Fibroblast of skin of left biceps (primary cell): Measurements from ENCODE around the gene PSENEN.
A peak's percentile ranks its signal among the peaks of the same experiment; 100 is the strongest.

Source experiments
- DNase-seq, 2 experiments: peaks; one replicate each; pipeline ENCODE4 v3.0.0-alpha.2; 2013; ENCODE audit warnings: low read depth in 2 of 2

PSENEN gene

DNA sequence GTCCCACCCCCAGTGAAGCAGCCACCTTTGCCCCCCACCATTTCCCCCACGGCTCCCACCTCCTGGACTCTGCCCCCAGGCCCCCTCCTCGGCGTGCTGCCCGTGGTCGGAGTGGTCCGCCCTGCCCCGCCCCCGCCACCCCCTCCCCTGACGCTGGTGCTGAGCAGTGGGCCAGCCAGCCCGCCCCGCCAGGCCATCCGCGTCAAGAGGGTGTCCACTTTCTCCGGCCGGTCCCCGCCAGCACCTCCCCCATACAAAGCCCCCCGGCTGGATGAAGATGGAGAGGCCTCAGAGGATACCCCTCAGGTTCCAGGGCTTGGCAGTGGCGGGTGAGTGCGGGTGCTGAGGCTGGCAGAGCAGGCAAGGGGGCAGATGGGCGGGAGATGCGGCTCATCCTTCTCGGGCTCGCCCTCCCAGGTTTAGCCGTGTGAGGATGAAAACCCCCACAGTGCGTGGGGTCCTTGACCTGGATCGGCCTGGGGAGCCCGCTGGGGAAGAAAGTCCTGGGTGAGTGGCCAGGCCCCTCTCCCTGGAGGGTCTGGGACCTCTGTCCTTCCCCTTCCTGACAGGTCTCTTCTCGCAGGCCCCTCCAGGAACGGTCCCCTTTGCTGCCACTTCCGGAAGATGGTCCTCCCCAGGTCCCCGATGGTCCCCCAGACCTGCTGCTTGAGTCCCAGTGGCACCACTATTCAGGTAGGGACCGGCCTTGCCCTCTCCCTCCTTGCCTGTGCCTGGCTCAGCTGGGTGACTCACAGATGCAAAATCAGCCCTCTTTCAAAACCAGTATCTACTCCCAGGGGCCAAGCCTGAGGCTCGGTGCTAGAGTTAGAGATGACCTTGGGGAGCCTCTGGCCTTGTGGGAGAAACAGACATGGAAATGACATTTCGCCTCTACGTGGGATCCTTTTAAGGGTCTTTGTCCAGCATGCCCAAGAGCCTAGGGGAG is 12.0 kb upstream of the PSENEN start:
- DNase-seq = no peak

- DNase-seq = no peak
These were observed 11.2 kb upstream of the PSENEN start for GRCh38 chr19:35734273-35734672.

- DNase-seq = no peak
These were observed 10.6 kb upstream of the PSENEN start for GRCh38 chr19:35734889-35735288.

DNA sequence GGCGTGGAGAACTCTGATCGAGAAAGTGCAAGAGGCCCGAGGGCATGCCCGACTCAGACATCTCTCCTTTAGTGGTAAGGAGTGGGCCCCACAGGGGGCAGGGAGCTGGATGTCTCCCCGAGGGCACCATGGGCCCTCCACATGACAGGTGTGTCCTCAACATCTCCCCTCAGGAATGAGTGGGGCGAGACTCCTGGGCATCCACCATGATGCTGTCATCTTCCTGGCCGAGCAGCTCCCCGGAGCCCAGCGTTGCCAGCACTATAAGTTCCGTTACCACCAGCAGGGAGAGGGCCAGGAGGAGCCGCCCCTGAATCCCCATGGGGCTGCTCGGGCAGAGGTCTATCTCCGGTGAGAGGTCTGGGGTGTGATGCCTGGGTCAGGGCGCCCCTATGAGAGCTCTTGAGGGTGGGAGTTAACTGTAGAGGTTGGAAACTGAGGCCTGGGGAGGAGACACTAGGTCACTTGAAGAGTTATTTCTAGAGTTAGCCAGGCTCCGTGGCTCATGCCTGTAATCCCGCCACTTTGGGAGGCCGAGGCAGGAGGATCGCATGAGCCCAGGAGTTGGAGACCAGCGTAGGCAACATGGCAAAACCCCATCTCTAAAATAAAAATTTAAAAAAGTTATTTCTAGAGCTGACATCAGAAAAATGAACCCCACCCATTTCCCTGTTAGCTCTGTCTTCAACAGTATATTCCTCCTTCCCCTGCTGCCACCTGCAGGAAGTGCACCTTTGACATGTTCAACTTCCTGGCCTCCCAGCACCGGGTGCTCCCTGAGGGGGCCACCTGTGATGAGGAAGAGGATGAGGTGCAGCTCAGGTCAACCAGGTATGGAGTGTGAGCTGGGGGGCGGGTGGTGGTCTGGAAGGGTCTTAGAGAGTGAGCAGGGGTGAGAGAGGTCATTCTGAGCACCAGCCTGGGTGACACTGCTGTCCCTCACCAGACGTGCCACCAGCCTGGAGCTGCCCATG is 8.3 kb upstream of the PSENEN start:
- DNase-seq = no peak

GRCh38 chr19:35738021-35738886 is 7.2 kb upstream of the PSENEN start:
- DNase-seq = no peak

GRCh38 chr19:35738887-35739229 is 6.6 kb upstream of the PSENEN start:
- no peak for DNase-seq

GRCh38 chr19:35739275-35740107 is 6.0 kb upstream of the PSENEN start:
- no peak for DNase-seq

DNA sequence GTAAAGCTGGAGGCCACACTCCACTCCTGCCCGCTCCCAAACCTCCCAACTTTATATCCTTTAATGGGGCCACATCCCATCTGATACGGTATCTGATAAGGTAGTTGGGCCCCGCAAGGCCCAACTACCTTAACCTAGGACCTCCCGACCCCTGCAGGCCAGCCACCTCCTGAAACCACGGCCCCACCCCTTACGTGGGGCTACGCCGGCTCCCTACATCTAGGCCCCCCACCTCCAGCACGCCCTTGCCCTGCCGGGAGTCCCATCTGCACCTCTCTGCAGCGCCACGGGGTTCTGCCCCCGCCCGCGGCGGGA is 5.4 kb upstream of the PSENEN start:
- no peak for DNase-seq

- peak; percentile 83 to 87 for DNase-seq
These were observed 4.8 kb upstream of the PSENEN start for GRCh38 chr19:35740423-35741202.

GRCh38 chr19:35741203-35741515 is 4.3 kb upstream of the PSENEN start:
- no peak for DNase-seq

- DNase-seq = no peak
These were observed 3.2 kb upstream of the PSENEN start, which contains the start of gene IGFLR1 for GRCh38 chr19:35742121-35742724. Gene IGFLR1, minus strand, starts transcription at chr19:35742452. Its CDS starts 1,272 bp downstream, at chr19:35741180.

DNA sequence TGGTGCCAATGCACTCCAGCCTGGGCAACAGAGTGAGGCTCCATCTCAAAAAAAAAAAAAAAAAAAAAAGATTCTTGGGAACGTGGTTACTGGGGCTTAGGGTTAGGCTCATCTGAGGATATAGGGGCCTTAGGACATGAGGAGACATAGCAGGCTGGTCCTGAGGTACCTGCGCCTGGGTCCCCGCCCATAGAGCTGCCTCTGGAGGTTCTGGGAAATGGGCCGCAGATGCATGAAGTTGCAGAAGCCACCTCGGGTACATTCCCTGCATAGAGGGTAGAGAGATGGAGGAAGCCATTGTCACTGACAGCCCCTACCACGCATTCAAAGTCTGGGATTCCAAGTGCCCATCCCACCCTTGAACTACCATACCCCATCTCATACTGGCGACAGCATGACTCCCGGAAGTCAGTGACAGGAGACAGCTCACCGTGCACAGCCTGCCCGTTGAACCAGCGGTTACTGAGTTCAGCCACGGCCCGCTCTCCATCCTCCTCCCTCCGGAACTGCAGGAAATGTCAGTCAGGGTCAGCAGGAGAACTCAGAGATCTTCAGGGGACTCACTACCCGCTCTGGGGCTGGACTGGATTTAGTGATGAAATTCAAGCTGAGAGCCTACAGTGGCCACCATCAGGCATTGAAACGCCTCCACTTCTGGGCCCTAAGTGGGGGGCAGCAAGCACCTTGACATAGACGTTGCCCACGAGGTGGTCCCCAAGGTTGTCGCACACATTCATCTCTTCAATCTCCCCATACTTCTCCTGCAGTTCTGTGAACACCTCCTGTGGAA is 1.6 kb upstream of the PSENEN start:
- no peak for DNase-seq

DNA sequence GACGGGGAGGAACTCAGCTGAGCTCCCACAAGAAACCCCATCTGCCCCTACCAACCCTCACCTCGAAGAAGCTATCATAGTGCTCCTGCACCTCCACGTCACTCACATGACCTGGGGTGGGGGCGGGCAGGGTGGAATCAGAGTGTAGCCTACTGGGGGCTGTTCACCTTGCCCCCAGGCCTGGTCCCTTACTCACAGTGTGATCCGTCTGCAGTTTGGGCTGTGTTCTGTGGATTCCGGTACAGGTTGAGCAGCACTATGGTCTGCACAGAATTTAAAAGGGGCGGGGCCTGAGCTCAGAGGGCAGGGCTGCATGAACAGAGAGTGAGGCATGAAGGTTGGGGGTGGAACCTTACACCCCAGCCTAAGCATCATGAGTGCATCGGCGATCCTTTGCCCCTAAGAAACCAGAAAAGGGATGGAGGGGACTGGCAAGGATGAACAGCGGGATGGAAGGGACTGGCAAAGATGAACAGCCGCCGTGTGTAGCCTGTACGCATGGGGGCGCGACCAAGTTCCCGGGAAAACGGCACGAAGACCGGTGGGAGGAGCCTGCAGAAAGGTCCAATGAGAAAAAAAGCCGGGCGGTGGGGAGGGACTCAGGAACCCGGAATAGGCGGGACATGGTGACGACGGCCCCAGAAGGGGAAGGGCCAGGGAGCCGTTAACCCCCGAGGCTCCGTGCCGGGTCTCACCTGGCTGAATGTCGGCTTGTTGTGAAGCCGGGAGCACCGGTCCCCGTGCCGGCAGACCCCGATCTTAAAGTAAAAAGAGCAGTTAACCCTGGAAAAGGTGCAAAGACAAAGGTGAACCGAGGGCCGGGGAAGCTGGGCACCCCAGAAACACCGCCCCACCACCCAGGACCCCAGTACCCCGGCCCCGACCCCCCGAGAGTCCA is 772 bp upstream of the PSENEN start:
- DNase-seq = peak; percentile 83 to 87

- no peak for DNase-seq
These were observed 624 bp downstream of the PSENEN start for GRCh38 chr19:35746087-35746462.

- no peak for DNase-seq
These were observed 1.1 kb downstream of the PSENEN start for GRCh38 chr19:35746531-35746930.

DNA sequence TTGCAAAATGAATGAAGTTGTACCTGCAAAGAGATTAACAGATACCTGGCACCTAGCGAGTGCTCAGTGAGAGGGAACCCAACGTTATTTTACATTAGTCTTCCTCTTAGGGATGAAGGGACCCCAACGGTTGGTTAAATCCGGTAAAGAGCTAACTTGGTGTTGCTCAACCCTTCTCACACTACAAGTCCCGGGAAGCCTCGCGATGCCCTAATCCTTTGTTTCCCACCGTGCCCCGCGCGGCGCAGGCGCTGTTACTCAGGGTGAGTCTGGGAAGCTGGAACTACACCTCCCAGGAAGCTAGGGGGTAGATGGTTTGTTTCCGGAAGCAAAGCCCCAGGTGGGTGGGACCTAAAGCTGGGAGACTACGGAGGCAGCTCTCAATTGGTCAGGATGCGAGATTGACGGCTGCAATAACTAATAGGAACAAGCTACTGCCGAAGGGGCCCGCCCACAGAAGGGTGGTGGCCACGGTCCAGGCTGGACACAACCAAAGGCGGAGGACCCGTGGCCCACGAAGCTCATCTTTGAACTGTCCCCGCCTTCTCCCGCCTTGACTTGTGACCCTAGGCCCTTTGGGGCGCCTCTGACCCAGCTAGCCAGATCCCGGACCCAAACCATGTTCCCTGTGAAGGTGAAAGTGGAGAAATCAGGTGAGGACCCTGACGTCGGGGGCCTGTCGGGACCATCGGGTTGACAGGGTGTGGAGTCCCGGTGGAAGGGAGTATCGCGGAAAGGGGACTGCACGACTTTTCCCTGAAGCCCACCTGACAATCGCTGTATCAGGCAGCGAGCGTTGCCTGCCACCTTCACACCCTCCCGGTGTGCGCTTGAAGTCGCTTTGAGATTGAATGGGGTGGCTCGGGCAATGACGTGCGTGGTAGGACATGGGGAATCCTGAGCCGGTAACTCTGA is 2.9 kb downstream of the PSENEN start, which contains the start of gene LIN37:
Gene LIN37, plus strand, starts transcription at position 471 of the 915 bp plus-strand sequence. Its CDS starts 149 bp downstream, at position 620.
- peak; percentile 97 to 98 for DNase-seq

DNA sequence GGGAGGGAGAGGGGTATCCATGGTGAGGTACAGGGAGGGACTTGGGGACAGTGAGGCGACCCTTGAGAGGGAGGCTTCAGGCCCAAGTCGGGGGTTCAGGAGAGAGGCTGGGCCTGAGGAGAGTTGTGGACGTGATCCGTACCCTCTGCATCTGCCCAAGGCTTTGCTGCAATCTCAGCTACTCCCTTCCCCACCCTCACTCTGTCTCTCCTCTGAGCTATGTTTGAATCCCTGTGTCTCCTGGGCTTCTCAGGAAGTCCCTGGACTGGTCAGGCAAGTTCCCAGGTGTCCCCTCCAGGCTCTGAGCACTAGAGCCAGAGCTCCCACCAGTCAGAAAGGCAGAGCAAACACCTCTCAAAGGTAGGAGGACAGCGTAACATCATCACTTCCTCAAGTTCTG is 4.7 kb downstream of the PSENEN start:
- DNase-seq = no peak
